Eye (tissue), 1 donor: ENCODE results near the gene ATG14.
A peak's percentile ranks its signal among the peaks of the same experiment; 100 is the strongest.
"Not testable (repeated sequence)": the region's sequence is repeated elsewhere in the genome, so short reads cannot be mapped to it uniquely, and the experiment has no call there.

ENCODE experiments used
- DNase-seq: peaks from one replicate; pipeline ENCODE4 v3.0.0-alpha.2; 2015

Gene ATG14

GRCh38 chr14:55349565-55349964, 62.1 kb downstream of the ATG14 start:
- DNase-seq = no peak

- DNase-seq = no peak
Observed at GRCh38 chr14:55348766-55349453, 62.7 kb downstream of the ATG14 start.

- no peak for DNase-seq
Observed at GRCh38 chr14:55347748-55348147, 63.9 kb downstream of the ATG14 start.

- no peak for DNase-seq
Observed at GRCh38 chr14:55347040-55347439, 64.6 kb downstream of the ATG14 start.

- not testable (repeated sequence) for DNase-seq
Observed at GRCh38 chr14:55344582-55345163, 67.0 kb downstream of the ATG14 start.

GRCh38 chr14:55341781-55342180, 69.8 kb downstream of the ATG14 start:
- no peak for DNase-seq

- DNase-seq = no peak
Observed at GRCh38 chr14:55340482-55340881, 71.1 kb downstream of the ATG14 start.

GRCh38 chr14:55339770-55340169, 71.9 kb downstream of the ATG14 start:
- no peak for DNase-seq

- no peak for DNase-seq
Observed at GRCh38 chr14:55336691-55337090, 74.9 kb downstream of the ATG14 start.

- peak; percentile 38 for DNase-seq
Observed at GRCh38 chr14:55336162-55336561, 75.5 kb downstream of the ATG14 start.

- DNase-seq = peak; percentile 17
Observed at GRCh38 chr14:55333711-55334485, 77.7 kb downstream of the ATG14 start.

- no peak for DNase-seq
Observed at GRCh38 chr14:55332654-55333570, 78.7 kb downstream of the ATG14 start.

- no peak for DNase-seq
Observed at GRCh38 chr14:55329999-55330710, 81.5 kb downstream of the ATG14 start.

GRCh38 chr14:55328317-55328716, 83.3 kb downstream of the ATG14 start:
- DNase-seq = no peak

- DNase-seq = no peak
Observed at GRCh38 chr14:55327179-55327578, 84.5 kb downstream of the ATG14 start.

GRCh38 chr14:55324812-55325211, 86.8 kb downstream of the ATG14 start:
- no peak for DNase-seq

GRCh38 chr14:55323910-55324309, 87.7 kb downstream of the ATG14 start:
- no peak for DNase-seq

GRCh38 chr14:55318694-55319093, 92.9 kb downstream of the ATG14 start:
- no peak for DNase-seq

GRCh38 chr14:55317542-55318306, 93.9 kb downstream of the ATG14 start:
- DNase-seq = no peak

GRCh38 chr14:55316564-55316963, 95.1 kb downstream of the ATG14 start:
- no peak for DNase-seq
